HEK293 (cell line): ENCODE measurements around the gene ZNRF1.

Experiments used
- CTCF ChIA-PET: fragments of 350-600 bp; formaldehyde crosslinking; extraction: SDS; loops from one replicate; lab custom pipeline; 2021; ENCODE audit warnings: antibody characterized with exemption; lab: Yijun Ruan, JAX
- POLR2A ChIA-PET: fragments of 300-600 bp; formaldehyde crosslinking; extraction: SDS; loops from one replicate; lab custom pipeline; 2020; ENCODE audit warnings: antibody characterized with exemption, inconsistent platforms; lab: Yijun Ruan, JAX
- H3K27ac ChIP-seq: fragments of 200-500 bp; sonication (Bioruptor generic); 2 replicates; pipeline ENCODE4 v1.5.1; 2014; ENCODE audit warnings: low read depth, low read length, control low read depth, inconsistent platforms; ENCODE audit errors: extremely low read depth
- H3K36me3 ChIP-seq, 2 experiments: fragments of 200-500 bp in 1 of 2; sonication (Bioruptor generic) in 1 of 2; 1 replicate in 1 of 2; 2 replicates in 1 of 2; pipeline ENCODE4 v1.5.1; 2014 to 2017; ENCODE audit warnings: inconsistent platforms in 2 of 2, low read length in 2 of 2; ENCODE audit not compliant: control insufficient read depth in 2 of 2, insufficient read depth in 1 of 2
- H3K4me1 ChIP-seq: fragments of 200-500 bp; sonication (Bioruptor generic); 2 replicates; pipeline ENCODE4 v1.5.1; 2014; ENCODE audit warnings: mild to moderate bottlenecking, low read length, inconsistent platforms; ENCODE audit not compliant: control insufficient read depth, insufficient read depth
- H3K4me3 ChIP-seq: 2 replicates; pipeline ENCODE4 v1.5.1; 2011; ENCODE audit warnings: low read depth, mild to moderate bottlenecking, control low read depth, low read length, moderate library complexity
- H3K9me3 ChIP-seq: fragments of 200-500 bp; sonication (Bioruptor generic); 2 replicates; pipeline ENCODE4 v1.5.1; 2014; ENCODE audit warnings: low read depth, low read length, inconsistent platforms; ENCODE audit not compliant: control insufficient read depth, insufficient read depth
- BCL11B ChIP-seq: fragments of 450-650 bp; formaldehyde crosslinking; IDR thresholded peaks from 2 replicates; pipeline ENCODE4 v1.5.1; 2016; ENCODE audit warnings: low read depth, missing biosample characterization, missing genetic modification characterization
- GLI2 ChIP-seq: fragments of 450-650 bp; formaldehyde crosslinking; IDR thresholded peaks from 2 replicates; pipeline ENCODE4; 2017; ENCODE audit warnings: missing biosample characterization, missing genetic modification characterization, low read depth, borderline replicate concordance
- GLIS1 ChIP-seq: fragments of 450-650 bp; formaldehyde crosslinking; IDR thresholded peaks from 2 replicates; pipeline ENCODE4 v1.5.1; 2016; ENCODE audit warnings: missing biosample characterization, missing genetic modification characterization
- KLF1 ChIP-seq: fragments of 450-650 bp; formaldehyde crosslinking; IDR thresholded peaks from 2 replicates; pipeline ENCODE4 v1.5.1; 2016; ENCODE audit warnings: missing biosample characterization, missing genetic modification characterization
- OSR2 ChIP-seq: fragments of 450-650 bp; formaldehyde crosslinking; IDR thresholded peaks from 2 replicates; pipeline ENCODE4 v1.5.1; 2016; ENCODE audit warnings: missing biosample characterization, missing genetic modification characterization
- PBX3 ChIP-seq: sonication (generic); formaldehyde crosslinking; IDR thresholded peaks from 2 replicates; pipeline ENCODE4 v1.8.1; 2022; ENCODE audit warnings: mild to moderate bottlenecking, moderate library complexity, missing genetic modification reagents
- WT1 ChIP-seq: fragments of 450-650 bp; formaldehyde crosslinking; IDR thresholded peaks from 2 replicates; pipeline ENCODE4 v1.5.1; 2016; ENCODE audit warnings: missing biosample characterization, missing genetic modification characterization
- ZBTB26 ChIP-seq: fragments of 450-650 bp; formaldehyde crosslinking; optimal IDR thresholded peaks from 2 replicates; pipeline ENCODE3; 2016; ENCODE audit warnings: missing biosample characterization, mild to moderate bottlenecking, missing genetic modification characterization
- ZEB2 ChIP-seq: fragments of 450-650 bp; formaldehyde crosslinking; IDR thresholded peaks from 2 replicates; pipeline ENCODE4 v1.5.1; 2016; ENCODE audit warnings: missing biosample characterization, missing genetic modification characterization
- ZNF121 ChIP-seq: fragments of 450-650 bp; formaldehyde crosslinking; IDR thresholded peaks from 2 replicates; pipeline ENCODE4 v1.5.1; 2016; ENCODE audit warnings: missing biosample characterization, missing genetic modification characterization
- ZNF157 ChIP-seq: fragments of 450-650 bp; formaldehyde crosslinking; IDR thresholded peaks from 2 replicates; pipeline ENCODE4 v1.5.1; 2016; ENCODE audit warnings: missing biosample characterization, missing genetic modification characterization
- ZNF184 ChIP-seq: fragments of 450-650 bp; IDR thresholded peaks from 2 replicates; pipeline ENCODE4 v1.5.1; 2018; ENCODE audit warnings: missing biosample characterization, mild to moderate bottlenecking, missing genetic modification characterization
- ZNF2 ChIP-seq: fragments of 450-650 bp; formaldehyde crosslinking; IDR thresholded peaks from 2 replicates; pipeline ENCODE4 v1.5.1; 2016; ENCODE audit warnings: missing biosample characterization, missing genetic modification characterization
- ZNF23 ChIP-seq: fragments of 450-650 bp; formaldehyde crosslinking; IDR thresholded peaks from 2 replicates; pipeline ENCODE4 v1.5.1; 2016; ENCODE audit warnings: missing biosample characterization, missing genetic modification characterization, borderline replicate concordance
- ZNF280D ChIP-seq: fragments of 450-650 bp; formaldehyde crosslinking; IDR thresholded peaks from 2 replicates; pipeline ENCODE4 v1.5.1; 2016; ENCODE audit warnings: missing biosample characterization, missing genetic modification characterization
- ZNF335 ChIP-seq: fragments of 450-650 bp; formaldehyde crosslinking; conservative IDR thresholded peaks from 2 replicates; pipeline ENCODE4 v1.5.1; 2016; ENCODE audit warnings: missing biosample characterization, missing genetic modification characterization
- ZNF366 ChIP-seq: fragments of 450-650 bp; formaldehyde crosslinking; conservative IDR thresholded peaks from 2 replicates; pipeline ENCODE4 v1.5.1; 2016; ENCODE audit warnings: missing biosample characterization, missing genetic modification characterization
- ZNF449 ChIP-seq: fragments of 450-650 bp; formaldehyde crosslinking; IDR thresholded peaks from 2 replicates; pipeline ENCODE4 v1.5.1; 2017; ENCODE audit warnings: missing biosample characterization, mild to moderate bottlenecking, missing genetic modification characterization, moderate library complexity
- ZNF548 ChIP-seq: fragments of 450-650 bp; formaldehyde crosslinking; IDR thresholded peaks from 2 replicates; pipeline ENCODE4 v1.5.1; 2016; ENCODE audit warnings: missing biosample characterization, missing genetic modification characterization
- ZNF660 ChIP-seq: fragments of 450-650 bp; IDR thresholded peaks from 2 replicates; pipeline ENCODE4 v1.5.1; 2018; ENCODE audit warnings: missing biosample characterization, mild to moderate bottlenecking, missing genetic modification characterization
- ZNF830 ChIP-seq: fragments of 450-650 bp; IDR thresholded peaks from 2 replicates; pipeline ENCODE4 v1.5.0; 2018; ENCODE audit warnings: missing biosample characterization, missing genetic modification characterization, low read depth, mild to moderate bottlenecking, moderate library complexity
- ZNF843 ChIP-seq: fragments of 450-650 bp; formaldehyde crosslinking; IDR thresholded peaks from 2 replicates; pipeline ENCODE4 v1.5.1; 2016; ENCODE audit warnings: missing biosample characterization, missing genetic modification characterization
- TF ChIP-seq, protein P1 (sequence below): fragments of 450-650 bp; formaldehyde crosslinking; IDR thresholded peaks from 2 replicates; pipeline ENCODE4 v1.5.1; 2016; ENCODE audit warnings: missing biosample characterization, missing genetic modification characterization, low read depth
- TF ChIP-seq, protein P2 (sequence below): fragments of 450-650 bp; formaldehyde crosslinking; IDR thresholded peaks from 2 replicates; pipeline ENCODE4 v1.5.1; 2016; ENCODE audit warnings: missing biosample characterization, missing genetic modification characterization

Gene ZNRF1

GRCh38 chr16:74998481-74999218, at the start of gene ZNRF1:
TSS of gene ZNRF1 (plus strand) at chr16:74999024. CDS start at chr16:74999672, 648 bp downstream.
- CTCF ChIA-PET: interaction anchor here (0.6 to 3.4 kb wide), 14 partner anchors 9 to 201 kb away, joined by 3 to 47 read pairs (median 4); partner anchors contain the start of gene WDR59
- POLR2A ChIA-PET: interaction anchor here (1.0 to 1.3 kb wide), 3 partner anchors 13 to 113 kb away, joined by 3 to 8 read pairs (median 5); partner anchors contain the start of gene WDR59
- peak within 1 kb of the TSS; percentile 69; the same call in 1 of the 2 replicates for H3K27ac ChIP-seq
- peaks cover 3% of the 10 kb centered on the region; the same call in 1 of the 2 replicates for H3K4me1 ChIP-seq
- no peaks in the 10 kb centered on the region for H3K9me3 ChIP-seq
- no peaks in the 10 kb centered on the region for H3K36me3 ChIP-seq
- H3K4me3 ChIP-seq: peak within 1 kb of the TSS; percentile 63
- TF ChIP-seq ZNF2 (tag by site-specific recombination) (peak; percentile 66), ZEB2 (tag by site-specific recombination) (peak; percentile 45; the same call in 1 of the 2 replicates), OSR2 (no peak), ZNF830 (no peak), ZNF184 (tag by site-specific recombination) (no peak), PBX3 (no peak), GLI2 (no peak), ZNF23 (no peak), ZNF157 (tag by site-specific recombination) (no peak), ZNF366 (tag by site-specific recombination) (no peak), ZNF660 (0 out of 2 replicates have a peak, but pooled peaks have one; percentile 33), ZNF280D (tag by site-specific recombination) (no peak), ZNF335 (tag by site-specific recombination) (peak; percentile 39), ZNF548 (tag by site-specific recombination) (no peak), GLIS1 (no peak), ZBTB26 (tag by site-specific recombination) (no peak), ZNF121 (tag by site-specific recombination) (no peak), WT1 (no peak), KLF1 (tag by site-specific recombination) (0 out of 2 replicates have a peak, but pooled peaks have one; percentile 41), BCL11B (tag by site-specific recombination) (0 out of 2 replicates have a peak, but pooled peaks have one; percentile 35), ZNF843 (tag by site-specific recombination) (0 out of 2 replicates have a peak, but pooled peaks have one; percentile 24), ZNF449 (tag by site-specific recombination) (no peak)
- TF ChIP-seq, protein P1, sequence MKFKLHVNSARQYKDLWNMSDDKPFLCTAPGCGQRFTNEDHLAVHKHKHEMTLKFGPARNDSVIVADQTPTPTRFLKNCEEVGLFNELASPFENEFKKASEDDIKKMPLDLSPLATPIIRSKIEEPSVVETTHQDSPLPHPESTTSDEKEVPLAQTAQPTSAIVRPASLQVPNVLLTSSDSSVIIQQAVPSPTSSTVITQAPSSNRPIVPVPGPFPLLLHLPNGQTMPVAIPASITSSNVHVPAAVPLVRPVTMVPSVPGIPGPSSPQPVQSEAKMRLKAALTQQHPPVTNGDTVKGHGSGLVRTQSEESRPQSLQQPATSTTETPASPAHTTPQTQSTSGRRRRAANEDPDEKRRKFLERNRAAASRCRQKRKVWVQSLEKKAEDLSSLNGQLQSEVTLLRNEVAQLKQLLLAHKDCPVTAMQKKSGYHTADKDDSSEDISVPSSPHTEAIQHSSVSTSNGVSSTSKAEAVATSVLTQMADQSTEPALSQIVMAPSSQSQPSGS (tag by site-specific recombination): no peak
- TF ChIP-seq, protein P2, sequence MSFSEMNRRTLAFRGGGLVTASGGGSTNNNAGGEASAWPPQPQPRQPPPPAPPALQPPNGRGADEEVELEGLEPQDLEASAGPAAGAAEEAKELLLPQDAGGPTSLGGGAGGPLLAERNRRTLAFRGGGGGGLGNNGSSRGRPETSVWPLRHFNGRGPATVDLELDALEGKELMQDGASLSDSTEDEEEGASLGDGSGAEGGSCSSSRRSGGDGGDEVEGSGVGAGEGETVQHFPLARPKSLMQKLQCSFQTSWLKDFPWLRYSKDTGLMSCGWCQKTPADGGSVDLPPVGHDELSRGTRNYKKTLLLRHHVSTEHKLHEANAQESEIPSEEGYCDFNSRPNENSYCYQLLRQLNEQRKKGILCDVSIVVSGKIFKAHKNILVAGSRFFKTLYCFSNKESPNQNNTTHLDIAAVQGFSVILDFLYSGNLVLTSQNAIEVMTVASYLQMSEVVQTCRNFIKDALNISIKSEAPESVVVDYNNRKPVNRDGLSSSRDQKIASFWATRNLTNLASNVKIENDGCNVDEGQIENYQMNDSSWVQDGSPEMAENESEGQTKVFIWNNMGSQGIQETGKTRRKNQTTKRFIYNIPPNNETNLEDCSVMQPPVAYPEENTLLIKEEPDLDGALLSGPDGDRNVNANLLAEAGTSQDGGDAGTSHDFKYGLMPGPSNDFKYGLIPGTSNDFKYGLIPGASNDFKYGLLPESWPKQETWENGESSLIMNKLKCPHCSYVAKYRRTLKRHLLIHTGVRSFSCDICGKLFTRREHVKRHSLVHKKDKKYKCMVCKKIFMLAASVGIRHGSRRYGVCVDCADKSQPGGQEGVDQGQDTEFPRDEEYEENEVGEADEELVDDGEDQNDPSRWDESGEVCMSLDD (tag by site-specific recombination): peak; percentile 71
